ENCODE results near the gene AP4B1.

AP4B1 gene

DNA sequence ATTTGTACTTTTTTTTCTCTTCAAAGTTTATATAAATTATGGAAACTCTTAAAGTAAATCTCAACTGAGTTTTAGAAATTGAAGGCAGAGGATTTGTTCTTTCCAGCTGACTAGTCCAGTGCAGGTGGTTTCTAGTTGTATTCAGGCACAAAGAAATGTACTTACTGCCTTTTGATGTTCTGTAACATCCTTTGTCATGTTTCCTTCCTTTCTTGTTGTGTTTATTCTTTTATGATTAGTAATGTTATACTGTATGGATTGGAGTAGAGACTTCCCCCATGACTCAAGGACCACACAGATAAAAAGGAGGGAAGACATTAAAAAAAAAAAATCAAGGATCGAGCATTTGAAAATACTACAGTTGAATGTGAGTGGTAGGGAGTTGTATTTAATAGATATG is 32.5 kb upstream of the AP4B1 start:
- no peaks in the 10 kb centered on the region for H3K27me3 ChIP-seq (ENCODE audit: low read length)
- H2AFZ ChIP-seq (ENCODE audit: low read depth, low read length, severe bottlenecking), result no peak overlapping the region
- H3K4me3 ChIP-seq (ENCODE audit: insufficient read depth, low read length, poor library complexity, severe bottlenecking), result no peak overlapping the region
- no peaks in the 10 kb centered on the region; the same call in 1 of the 2 replicates for H3F3A ChIP-seq (ENCODE audit: insufficient read depth)
- H3K36me3 ChIP-seq (ENCODE audit: low read length), result peaks cover 7% of the 10 kb centered on the region; the same call in 1 of the 2 replicates
- no peak for TF ChIP-seq EZH2phosphoT487 (conservative IDR thresholded peaks at IDR 0.05; ENCODE audit: low read length)
- TF ChIP-seq, protein P1, sequence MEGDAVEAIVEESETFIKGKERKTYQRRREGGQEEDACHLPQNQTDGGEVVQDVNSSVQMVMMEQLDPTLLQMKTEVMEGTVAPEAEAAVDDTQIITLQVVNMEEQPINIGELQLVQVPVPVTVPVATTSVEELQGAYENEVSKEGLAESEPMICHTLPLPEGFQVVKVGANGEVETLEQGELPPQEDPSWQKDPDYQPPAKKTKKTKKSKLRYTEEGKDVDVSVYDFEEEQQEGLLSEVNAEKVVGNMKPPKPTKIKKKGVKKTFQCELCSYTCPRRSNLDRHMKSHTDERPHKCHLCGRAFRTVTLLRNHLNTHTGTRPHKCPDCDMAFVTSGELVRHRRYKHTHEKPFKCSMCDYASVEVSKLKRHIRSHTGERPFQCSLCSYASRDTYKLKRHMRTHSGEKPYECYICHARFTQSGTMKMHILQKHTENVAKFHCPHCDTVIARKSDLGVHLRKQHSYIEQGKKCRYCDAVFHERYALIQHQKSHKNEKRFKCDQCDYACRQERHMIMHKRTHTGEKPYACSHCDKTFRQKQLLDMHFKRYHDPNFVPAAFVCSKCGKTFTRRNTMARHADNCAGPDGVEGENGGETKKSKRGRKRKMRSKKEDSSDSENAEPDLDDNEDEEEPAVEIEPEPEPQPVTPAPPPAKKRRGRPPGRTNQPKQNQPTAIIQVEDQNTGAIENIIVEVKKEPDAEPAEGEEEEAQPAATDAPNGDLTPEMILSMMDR (IDR thresholded peaks at IDR 0.05; ENCODE audit: insufficient read depth, low read length, poor library complexity, severe bottlenecking), result no peak
- no peak overlapping the region for H3K27ac ChIP-seq (ENCODE audit: low read depth, low read length)
- H3K9ac ChIP-seq (ENCODE audit: low read length), result no peak overlapping the region
- H3K4me2 ChIP-seq (ENCODE audit: low read depth, low read length, poor library complexity, severe bottlenecking), result no peak overlapping the region
- H3K9me2 ChIP-seq (replicated peaks; ENCODE audit: insufficient read depth, low read length), result no peaks in the 10 kb centered on the region
- H4K20me1 ChIP-seq (ENCODE audit: low read depth, low read length), result 0 out of 2 replicates have a peak, but pooled peaks cover 8% of the 10 kb centered on the region
- H3K9me3 ChIP-seq (ENCODE audit: insufficient read depth, low read length), result no peaks in the 10 kb centered on the region
- peaks cover 88% of the 10 kb centered on the region for H3K79me2 ChIP-seq (ENCODE audit: insufficient read depth, low read length)

DNA sequence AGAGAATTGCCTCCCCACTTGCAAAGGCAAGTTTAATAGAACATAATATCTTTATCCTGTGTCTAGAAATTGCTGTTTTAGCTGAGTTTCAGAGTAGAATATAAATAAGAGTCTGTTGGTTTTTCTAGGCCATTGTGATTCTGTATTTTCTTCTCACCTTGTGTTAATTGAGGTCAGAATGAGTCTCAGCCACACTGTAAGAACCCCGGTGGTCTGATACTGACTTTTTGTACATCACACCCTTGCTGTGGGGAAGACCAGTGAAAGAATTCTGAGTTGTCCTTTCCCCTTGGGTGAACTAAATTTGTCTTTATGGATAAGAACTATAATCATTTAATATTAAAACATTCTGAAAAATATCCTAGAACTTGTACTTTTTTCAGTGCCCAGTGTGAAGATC is 31.4 kb upstream of the AP4B1 start:
- H3K27ac ChIP-seq (ENCODE audit: low read depth, low read length), result no peak overlapping the region
- peaks cover 2% of the 10 kb centered on the region; the same call in 1 of the 2 replicates for H3K36me3 ChIP-seq (ENCODE audit: low read length)
- peaks cover 10% of the 10 kb centered on the region; the same call in 1 of the 2 replicates for H4K20me1 ChIP-seq (ENCODE audit: low read depth, low read length)
- no peak overlapping the region for H3K4me2 ChIP-seq (ENCODE audit: low read depth, low read length, poor library complexity, severe bottlenecking)
- H3K79me2 ChIP-seq (ENCODE audit: insufficient read depth, low read length), result peaks cover 96% of the 10 kb centered on the region
- H3F3A ChIP-seq (ENCODE audit: insufficient read depth), result no peaks in the 10 kb centered on the region; the same call in 1 of the 2 replicates
- H2AFZ ChIP-seq (ENCODE audit: low read depth, low read length, severe bottlenecking), result no peak overlapping the region
- no peaks in the 10 kb centered on the region for H3K9me3 ChIP-seq (ENCODE audit: insufficient read depth, low read length)
- no peaks in the 10 kb centered on the region for H3K9me2 ChIP-seq (replicated peaks; ENCODE audit: insufficient read depth, low read length)
- TF ChIP-seq, protein P1 (IDR thresholded peaks at IDR 0.05; ENCODE audit: insufficient read depth, low read length, poor library complexity, severe bottlenecking), result no peak
- no peak for TF ChIP-seq EZH2phosphoT487 (conservative IDR thresholded peaks at IDR 0.05; ENCODE audit: low read length)
- no peaks in the 10 kb centered on the region for H3K27me3 ChIP-seq (ENCODE audit: low read length)
- no peak overlapping the region for H3K9ac ChIP-seq (ENCODE audit: low read length)
- H3K4me3 ChIP-seq (ENCODE audit: insufficient read depth, low read length, poor library complexity, severe bottlenecking), result no peak overlapping the region

DNA sequence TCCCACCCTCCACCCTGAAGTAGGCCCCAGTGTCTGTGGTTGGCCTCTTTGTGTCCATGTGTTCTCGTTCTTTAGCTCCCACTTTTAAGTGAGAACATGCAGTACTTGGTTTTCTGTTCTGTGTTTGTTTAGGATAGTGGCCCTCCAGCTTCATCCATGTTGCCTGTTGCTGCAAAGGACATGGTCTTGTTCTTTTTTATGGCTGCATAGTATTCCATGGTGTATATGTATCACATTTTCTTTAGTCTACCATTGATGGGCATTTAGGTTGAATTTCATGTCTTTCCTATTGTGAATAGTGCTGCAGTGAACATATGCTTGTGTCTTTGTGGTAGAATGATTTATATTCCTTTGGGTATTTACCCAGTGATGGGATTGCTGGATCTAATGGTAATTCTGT is 30.6 kb upstream of the AP4B1 start:
- Histone ChIP-seq H3K9ac (ENCODE audit: low read length) (no peak overlapping the region), H3K4me3 (ENCODE audit: insufficient read depth, low read length, poor library complexity, severe bottlenecking) (no peak overlapping the region), H3K4me2 (ENCODE audit: low read depth, low read length, poor library complexity, severe bottlenecking) (no peak overlapping the region), H3K79me2 (ENCODE audit: insufficient read depth, low read length) (peaks cover 100% of the 10 kb centered on the region), H3K9me2 (replicated peaks; ENCODE audit: insufficient read depth, low read length) (no peaks in the 10 kb centered on the region), H4K20me1 (ENCODE audit: low read depth, low read length) (peaks cover 12% of the 10 kb centered on the region; the same call in 1 of the 2 replicates), H3K9me3 (ENCODE audit: insufficient read depth, low read length) (no peaks in the 10 kb centered on the region), H3K27me3 (ENCODE audit: low read length) (no peaks in the 10 kb centered on the region), H3K36me3 (ENCODE audit: low read length) (no peaks in the 10 kb centered on the region; the same call in 1 of the 2 replicates), H2AFZ (ENCODE audit: low read depth, low read length, severe bottlenecking) (no peak overlapping the region), H3F3A (ENCODE audit: insufficient read depth) (no peaks in the 10 kb centered on the region; the same call in 1 of the 2 replicates), H3K27ac (ENCODE audit: low read depth, low read length) (no peak overlapping the region)
- TF ChIP-seq, protein P1 (IDR thresholded peaks at IDR 0.05; ENCODE audit: insufficient read depth, low read length, poor library complexity, severe bottlenecking), result no peak
- no peak for TF ChIP-seq EZH2phosphoT487 (conservative IDR thresholded peaks at IDR 0.05; ENCODE audit: low read length)
